Muscle of back (tissue), 11 donors: ENCODE measurements around the gene TSEN54. TPM values are rescaled to one million over a fixed set of nuclear protein-coding genes. Genes with fewer than 3 reads are reported as not detected.
A peak's percentile ranks its signal among the peaks of the same experiment; 100 is the strongest.

Experiments used
- DNase-seq, 3 donors: peaks; one replicate each; pipeline versions ENCODE4 v3.0.0 to v3.0.0-alpha.2; 2013
- polyA plus RNA-seq, 10 donors: library from polyadenylated mRNA; unstranded; fragments of 120-200 nt; gene quantifications; one replicate each; pipeline ENCODE4 v1.2.1, GENCODE V29; 2013; ENCODE audit not compliant: insufficient read length in 10 of 10

Gene TSEN54
- polyA plus RNA-seq, 10 donors = 11.5 to 28.0 (median 20.8) TPM

DNA sequence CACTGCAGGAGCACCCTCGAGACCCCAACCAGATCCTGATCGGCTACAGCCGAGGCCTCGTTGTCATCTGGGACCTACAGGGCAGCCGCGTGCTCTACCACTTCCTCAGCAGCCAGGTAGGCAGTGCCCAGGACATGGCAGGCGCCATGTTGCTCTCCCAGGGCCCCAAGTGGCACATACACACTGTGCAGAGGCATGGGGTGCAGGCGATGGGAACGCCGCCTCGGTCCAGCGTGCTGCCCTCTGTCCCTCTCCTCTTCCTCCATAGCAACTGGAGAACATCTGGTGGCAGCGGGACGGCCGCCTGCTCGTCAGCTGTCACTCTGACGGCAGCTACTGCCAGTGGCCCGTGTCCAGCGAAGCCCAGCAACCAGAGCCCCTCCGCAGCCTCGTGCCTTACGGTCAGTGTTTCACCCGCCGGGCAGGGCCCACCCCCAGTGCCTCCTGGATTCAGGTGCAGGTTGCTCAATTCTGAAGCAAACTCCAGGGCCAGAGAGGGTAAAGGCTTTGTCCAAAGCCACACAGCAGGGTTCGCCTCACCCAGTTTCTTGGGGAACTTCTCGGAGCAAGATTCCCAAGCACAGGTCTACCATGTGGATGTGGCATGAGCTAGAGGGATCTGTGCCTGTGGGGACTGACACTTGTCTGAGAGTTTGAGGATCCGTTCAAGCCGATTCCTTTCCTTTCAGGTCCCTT, 46.9 kb downstream of the TSEN54 start:
- no peak for DNase-seq

DNA sequence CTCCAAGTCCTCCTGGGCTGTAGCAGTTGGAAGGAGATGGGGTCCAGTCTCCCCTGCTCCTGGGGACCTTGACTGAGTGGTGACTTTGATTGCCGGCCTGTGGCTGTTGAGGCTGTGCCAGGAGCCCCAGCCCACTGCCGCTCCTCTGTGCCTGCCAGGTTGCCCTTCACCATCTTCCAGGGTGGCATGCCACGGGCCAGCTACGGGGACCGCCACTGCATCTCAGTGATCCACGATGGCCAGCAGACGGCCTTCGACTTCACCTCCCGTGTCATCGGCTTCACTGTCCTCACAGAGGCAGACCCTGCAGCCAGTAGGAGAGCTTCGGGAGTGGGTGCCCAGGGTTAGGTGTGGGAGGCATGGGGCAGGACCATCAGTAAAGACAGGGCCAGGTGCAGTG, 47.9 kb downstream of the TSEN54 start:
- no peak for DNase-seq

DNA sequence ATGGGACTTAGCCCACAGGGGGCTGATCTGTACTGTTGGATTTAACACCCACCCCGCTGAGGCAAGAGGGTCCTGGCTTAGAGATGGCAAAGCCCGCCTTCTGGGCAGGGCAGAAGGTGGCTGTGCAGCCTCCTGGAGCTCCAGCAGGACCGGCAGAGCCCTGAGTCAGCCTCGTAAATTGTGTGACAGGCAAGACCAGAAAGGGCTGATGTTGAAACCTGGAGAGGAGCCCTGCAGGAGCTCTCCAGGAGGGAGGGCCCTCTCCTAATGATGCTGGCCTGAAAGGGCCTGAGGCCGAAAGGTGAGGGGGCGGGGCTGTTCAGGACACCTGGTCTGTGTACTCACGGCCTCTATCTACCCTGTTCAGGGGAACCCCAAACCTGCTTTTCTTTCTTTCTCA, 48.7 kb downstream of the TSEN54 start:
- DNase-seq = no peak

DNA sequence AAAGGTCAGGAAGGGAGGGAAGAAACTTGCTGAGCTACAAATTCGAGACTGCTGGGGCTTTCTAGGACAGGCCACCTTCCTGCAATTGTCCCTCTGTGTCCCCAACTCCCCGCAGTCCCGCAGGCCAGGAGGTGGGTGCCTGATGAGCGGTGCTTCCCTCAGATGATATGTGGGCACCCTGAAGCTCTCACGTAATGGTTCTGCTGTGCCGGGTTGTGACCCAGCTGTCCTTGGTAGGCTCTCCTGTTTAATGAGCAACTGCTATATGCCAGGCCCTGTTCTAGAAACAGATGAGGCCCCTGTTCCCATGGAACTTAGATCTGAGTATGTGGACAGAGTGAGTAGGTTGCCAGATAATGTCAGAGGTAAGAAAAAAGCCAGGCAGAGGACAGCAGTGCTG, 49.3 kb downstream of the TSEN54 start:
- DNase-seq = no peak

GRCh38 chr17:75566416-75566815, 50.1 kb downstream of the TSEN54 start:
- no peak for DNase-seq

DNA sequence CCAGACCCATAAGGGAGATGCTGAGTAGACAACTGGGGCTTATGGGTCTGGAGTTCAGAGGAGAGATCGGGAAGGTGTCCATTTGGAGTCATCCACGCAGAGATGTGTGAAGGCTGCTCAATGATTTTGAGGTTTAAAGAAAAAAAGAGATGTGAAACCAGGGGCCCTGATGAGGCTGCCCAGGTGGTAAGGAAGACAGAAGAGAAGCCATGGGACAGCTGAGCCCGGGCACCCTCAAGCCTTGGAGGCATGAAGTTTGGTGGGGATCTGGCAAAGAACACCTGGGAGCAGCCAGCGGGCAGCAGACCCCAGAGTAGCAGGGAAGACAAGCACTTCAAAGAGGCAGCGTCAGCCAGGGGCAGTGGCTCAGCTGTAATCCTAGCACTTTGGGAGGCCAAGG, 50.5 kb downstream of the TSEN54 start:
- no peak for DNase-seq

DNA sequence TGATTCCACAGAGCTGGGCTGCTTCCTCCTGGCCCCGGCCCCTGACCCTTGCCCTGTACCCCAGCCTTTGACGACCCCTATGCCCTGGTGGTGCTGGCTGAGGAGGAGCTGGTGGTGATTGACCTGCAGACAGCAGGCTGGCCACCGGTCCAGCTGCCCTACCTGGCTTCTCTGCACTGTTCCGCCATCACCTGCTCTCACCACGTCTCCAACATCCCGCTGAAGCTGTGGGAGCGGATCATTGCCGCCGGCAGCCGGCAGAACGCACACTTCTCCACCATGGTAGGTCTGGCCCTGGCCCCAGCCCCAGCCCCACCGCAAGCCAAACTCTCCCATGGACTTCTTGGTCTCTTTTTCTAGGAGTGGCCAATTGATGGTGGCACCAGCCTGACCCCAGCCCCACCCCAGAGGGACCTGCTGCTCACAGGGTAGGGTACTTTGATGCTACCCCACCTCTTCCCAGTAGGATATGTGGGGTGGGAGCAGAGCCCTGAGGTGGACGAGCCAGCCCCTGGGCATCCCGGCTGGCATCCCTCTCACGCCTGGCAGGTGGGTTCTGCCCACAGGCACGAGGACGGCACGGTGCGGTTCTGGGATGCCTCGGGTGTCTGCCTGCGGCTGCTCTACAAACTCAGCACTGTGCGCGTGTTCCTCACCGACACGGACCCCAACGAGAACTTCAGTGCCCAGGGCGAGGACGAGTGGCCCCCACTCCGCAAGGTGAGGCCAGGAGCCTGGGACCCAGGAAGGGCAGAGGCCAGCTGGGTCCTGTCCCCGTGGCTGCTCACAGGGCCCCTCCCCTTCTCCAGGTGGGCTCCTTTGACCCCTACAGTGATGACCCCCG, 52.3 kb downstream of the TSEN54 start:
- DNase-seq = no peak

DNA sequence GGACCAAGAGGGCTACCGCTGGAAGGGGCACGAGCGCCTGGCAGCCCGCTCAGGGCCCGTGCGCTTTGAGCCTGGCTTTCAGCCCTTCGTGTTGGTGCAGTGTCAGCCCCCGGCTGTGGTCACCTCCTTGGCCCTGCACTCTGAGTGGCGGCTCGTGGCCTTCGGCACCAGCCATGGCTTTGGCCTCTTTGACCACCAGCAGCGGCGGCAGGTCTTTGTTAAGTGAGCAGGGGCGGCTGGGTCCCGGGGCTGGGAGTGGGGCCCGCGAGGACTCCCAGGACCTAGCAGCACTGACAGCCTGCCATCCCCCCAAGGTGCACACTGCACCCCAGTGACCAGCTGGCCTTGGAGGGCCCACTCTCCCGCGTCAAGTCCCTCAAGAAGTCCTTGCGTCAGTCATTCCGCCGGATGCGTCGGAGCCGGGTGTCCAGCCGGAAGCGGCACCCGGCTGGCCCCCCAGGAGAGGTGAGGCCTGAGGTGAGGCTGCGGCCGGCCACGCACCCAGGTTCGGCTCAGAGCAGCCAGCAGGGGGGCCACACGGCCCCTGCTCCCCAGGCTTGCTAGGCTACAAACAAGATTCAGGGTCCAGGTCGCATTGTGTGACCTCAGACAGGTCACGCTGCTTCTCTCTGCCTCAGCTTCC, 53.8 kb downstream of the TSEN54 start:
- no peak for DNase-seq

DNA sequence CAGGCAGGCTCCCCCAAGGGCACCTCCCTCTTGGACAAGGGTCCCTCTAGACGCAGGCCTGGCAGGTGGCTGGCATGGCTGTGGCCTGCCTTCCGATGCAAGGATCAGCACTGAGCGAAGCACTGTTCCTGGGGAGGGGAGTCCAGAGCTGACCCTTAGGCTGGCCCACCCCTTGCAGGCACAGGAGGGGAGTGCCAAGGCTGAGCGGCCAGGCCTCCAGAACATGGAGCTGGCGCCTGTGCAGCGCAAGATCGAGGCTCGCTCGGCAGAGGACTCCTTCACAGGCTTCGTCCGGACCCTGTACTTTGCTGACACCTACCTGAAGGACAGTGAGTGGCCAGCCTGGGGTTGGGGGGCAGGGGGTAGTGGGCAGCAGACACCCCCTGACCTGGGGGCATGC, 54.4 kb downstream of the TSEN54 start:
- no peak for DNase-seq

GRCh38 chr17:75571197-75571884, 55.0 kb downstream of the TSEN54 start:
- peak in 2 of 3 donors; percentile 37 to 67 for DNase-seq

DNA sequence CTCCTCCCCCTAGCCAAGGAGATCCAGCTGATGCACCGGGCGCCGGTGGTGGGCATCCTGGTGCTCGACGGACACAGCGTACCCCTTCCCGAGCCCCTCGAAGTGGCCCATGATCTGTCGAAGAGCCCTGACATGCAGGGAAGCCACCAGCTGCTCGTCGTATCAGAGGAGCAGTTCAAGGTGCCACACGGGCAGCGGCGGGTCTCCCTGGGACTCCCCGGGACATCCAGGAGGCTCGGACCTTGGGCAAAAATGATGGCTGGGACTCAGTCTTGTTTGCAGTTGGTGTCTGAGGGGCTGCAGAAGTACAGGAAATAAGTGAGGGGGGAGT, 55.5 kb downstream of the TSEN54 start:
- DNase-seq = no peak

GRCh38 chr17:75572713-75573539, 56.6 kb downstream of the TSEN54 start:
- DNase-seq = no peak

DNA sequence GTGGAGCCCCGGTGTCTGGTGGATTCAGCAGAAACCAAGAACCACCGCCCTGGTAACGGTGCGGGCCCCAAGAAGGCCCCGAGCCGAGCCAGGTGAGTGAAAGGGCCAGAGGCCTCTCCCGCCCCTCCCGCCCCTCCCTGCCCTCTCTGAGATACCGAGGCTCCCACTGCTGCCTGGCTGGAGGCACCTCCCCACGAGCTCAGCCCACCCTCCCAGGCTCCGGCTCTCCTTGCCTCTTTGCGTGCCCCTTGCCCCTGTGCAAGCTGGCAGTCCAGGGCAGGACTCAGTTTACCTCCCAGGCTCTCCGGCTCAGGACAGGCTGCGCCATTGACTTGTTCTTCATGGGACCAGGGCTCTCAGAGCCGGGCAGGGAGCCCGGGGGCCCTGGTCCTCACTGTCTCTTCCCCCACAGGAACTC, 57.2 kb downstream of the TSEN54 start:
- no peak for DNase-seq

- DNase-seq = no peak
Observed at GRCh38 chr17:75573994-75574393, 57.7 kb downstream of the TSEN54 start.

Other genes with a start within 250 kb of the TSEN54 start
- gene MIF4GD, start 245.3 kb upstream of the TSEN54 start, polyA plus RNA-seq = 10 to 100 TPM; 11.0 to 15.0 (median 13.1) TPM
- gene SLC25A19, start 227.1 kb upstream of the TSEN54 start, polyA plus RNA-seq = 1 to 10 TPM; 4.2 to 8.3 (median 6.1) TPM
- gene GRB2, start 110.8 kb upstream of the TSEN54 start, polyA plus RNA-seq = 100 to 1,000 TPM; 130 to 193 (median 151) TPM
- gene TMEM94, start 59.9 kb upstream of the TSEN54 start, polyA plus RNA-seq = 10 to 100 TPM; 34.5 to 65.8 (median 49.3) TPM
- 10 to 100 TPM; 16.2 to 28.7 (median 19.3) TPM for gene CASKIN2, start 991 bp upstream of the TSEN54 start, polyA plus RNA-seq
- 1 to 10 TPM; 2.8 to 5.3 (median 4.6) TPM for gene LLGL2, start 9.2 kb downstream of the TSEN54 start, polyA plus RNA-seq
- gene MYO15B, start 71.3 kb downstream of the TSEN54 start, polyA plus RNA-seq = 100 to 1,000 TPM in 5 of 10 donors, 10 to 100 TPM in 5; 56.0 to 140 (median 100) TPM
- gene SMIM5, start 116.9 kb downstream of the TSEN54 start, polyA plus RNA-seq = 10 to 100 TPM in 2 of 10 donors, 1 to 10 TPM in 8; 5.9 to 10.4 (median 8.8) TPM
- gene RECQL5, start 150.6 kb downstream of the TSEN54 start, polyA plus RNA-seq = 10 to 100 TPM in 9 of 10 donors, 1 to 10 TPM in 1; 9.6 to 20.9 (median 14.1) TPM
- 10 to 100 TPM; 61.2 to 83.6 (median 71.5) TPM for gene SAP30BP, start 150.8 kb downstream of the TSEN54 start, polyA plus RNA-seq
- 10 to 100 TPM in 2 of 10 donors, 1 to 10 TPM in 8; 3.2 to 17.2 (median 5.4) TPM for gene ITGB4, start 204.9 kb downstream of the TSEN54 start, polyA plus RNA-seq
- gene GALK1, start 248.7 kb downstream of the TSEN54 start, polyA plus RNA-seq = 10 to 100 TPM; 15.0 to 40.9 (median 25.4) TPM